SK-MEL-5 (cell line): ENCODE results near the gene ELSPBP1. TPM values are rescaled to one million over a fixed set of nuclear protein-coding genes. Genes with fewer than 3 reads are reported as not detected.
A peak's percentile ranks its signal among the peaks of the same experiment; 100 is the strongest.
"Not testable (repeated sequence)": the region's sequence is repeated elsewhere in the genome, so short reads cannot be mapped to it uniquely, and the experiment has no call there.

ENCODE experiments used
- DNase-seq: peaks from one replicate; pipeline ENCODE4 v3.0.0-alpha.2; 2016; ENCODE audit warnings: low read depth, low spot score
- in situ Hi-C: cut with HindIII; loops from 2 replicates; pipeline ENCODE4 v1.10.0; 2016; ENCODE audit warnings: low sequenced_read_pairs, high pct_unique_total_duplicates, low pct_unique_long_range_greater_than_20kb
- total RNA-seq: library from RNA; depleted of rRNA; stranded (reverse); fragments of >200 nt; shearing (Covaris generic); gene quantifications from 2 replicates; pipeline ENCODE4 v1.2.3, GENCODE V29; 2014

The ELSPBP1 gene
- total RNA-seq, 1 experiment from 2014 or later = 8.6 TPM

DNA sequence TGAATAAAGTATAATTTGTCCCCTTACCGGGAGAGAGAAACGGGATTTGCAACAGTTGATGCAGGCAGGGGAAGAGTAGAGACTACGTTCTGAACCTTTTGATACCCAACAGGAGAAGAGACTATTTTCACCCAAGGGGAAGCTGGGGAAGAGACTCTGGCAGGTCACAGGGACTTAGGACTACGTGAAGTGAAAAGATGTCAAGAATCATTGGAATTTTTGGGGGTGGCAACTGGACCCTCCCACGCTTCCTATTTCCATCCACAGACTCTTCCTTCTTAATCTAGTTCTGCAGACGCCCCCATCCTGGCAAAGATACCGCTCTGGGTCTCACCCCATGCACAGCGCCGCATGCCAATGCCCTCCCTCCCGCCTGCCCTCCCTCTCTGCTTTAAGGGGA, 35.6 kb downstream of the ELSPBP1 start:
- DNase-seq = no peak
- in situ Hi-C loops = no loop called here

DNA sequence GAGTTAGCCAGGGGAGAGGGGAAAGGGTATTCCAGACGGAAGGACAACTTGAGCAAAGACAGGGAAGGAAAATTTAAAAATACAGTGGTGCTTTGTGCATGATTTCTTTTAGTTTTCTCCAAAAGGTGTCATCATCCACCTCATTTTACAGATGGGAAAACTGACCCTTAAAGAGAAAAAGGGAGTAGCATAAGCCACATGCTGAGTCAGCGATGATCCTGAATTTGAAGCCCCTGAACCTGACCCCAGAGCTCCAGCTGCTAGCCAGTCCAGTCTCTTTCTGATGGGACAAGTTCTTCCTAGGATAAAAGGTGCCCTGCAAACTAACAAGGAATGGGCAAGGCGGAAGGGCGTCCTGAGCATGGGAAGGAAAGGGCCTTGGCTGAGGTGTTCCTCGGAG, 39.2 kb downstream of the ELSPBP1 start:
- no peak for DNase-seq
- in situ Hi-C loops = no loop called here

DNA sequence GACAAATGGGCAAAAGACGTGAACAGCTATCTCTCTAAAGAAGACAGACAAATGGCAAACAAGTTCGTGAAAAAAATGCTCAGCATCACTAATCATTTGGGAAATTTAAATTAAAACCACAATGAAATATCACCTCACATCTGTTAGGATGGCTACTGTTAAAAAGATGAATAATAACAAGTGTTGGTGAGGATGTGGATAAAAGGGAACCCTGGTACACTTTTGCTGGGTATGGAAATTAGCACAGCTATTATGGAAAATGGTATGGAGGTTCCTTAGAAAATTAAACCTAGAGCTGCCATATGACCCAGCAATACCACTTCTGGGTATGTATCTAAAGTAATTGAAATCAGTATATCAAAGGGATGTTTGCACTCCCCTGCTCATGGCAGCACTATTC, 42.3 kb downstream of the ELSPBP1 start:
- in situ Hi-C loops = no loop called here

GRCh38 chr19:48041877-48042580, 47.6 kb downstream of the ELSPBP1 start:
- in situ Hi-C loops = no loop called here
- no peak for DNase-seq

More for the DNA sequence above, 42.3 kb downstream of the ELSPBP1 start:
- no peak for DNase-seq

DNA sequence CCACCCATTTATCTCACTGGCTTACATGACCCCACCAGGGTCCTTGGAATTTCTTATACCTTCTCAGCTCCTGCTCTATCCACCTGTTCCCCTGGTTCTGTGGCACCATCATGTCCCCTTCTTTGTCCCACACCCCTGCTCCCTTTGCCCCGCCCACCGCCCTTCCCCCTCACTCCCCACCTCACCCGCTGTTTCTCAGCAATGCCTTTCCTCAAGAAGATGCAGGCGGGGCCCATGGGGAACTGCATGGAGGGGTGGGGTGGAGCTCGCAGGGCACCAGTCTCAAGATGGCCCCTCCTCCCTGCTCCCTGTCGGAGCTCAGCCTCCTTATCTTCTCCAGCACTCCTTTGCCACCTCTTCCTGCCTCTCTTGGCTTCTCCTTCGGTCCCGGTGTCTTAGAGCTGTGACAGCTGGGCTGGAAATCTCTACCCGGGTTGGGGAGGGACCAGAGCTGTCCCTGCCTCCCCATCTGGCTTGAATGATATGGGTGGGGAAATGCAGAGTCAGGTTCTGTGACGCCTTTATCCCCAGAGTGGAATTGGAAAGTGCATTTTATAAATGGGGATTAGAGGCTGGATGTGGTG, 49.3 kb downstream of the ELSPBP1 start, which contains the start of gene CABP5:
CABP5 (minus strand) TSS at position 405 of the 584 bp plus-strand sequence; CDS start at position 248, 157 bp downstream.
- DNase-seq = no peak
- in situ Hi-C loops = no loop called here

DNA sequence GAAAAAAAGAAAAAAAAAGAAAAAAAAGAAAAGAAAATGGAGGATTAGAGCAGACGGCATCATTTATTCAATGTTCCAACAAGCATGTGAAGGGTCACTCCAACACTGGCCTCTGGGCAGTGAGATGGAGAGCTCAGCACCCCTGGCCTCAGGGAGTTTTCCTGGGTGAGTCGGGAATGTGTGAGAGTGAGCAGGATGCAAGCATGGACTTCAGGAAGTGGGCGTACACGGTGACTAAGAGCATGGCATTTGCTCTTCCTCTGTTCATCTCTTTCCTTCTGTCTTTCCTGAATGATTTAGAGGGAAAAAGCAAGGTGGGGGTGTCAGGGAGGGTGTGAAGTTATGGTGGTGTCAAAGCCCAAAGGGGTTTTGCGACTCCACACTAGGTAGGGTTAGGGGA, 50.1 kb downstream of the ELSPBP1 start:
- no peak for DNase-seq
- in situ Hi-C loops = no loop called here

- no peak for DNase-seq
- in situ Hi-C loops = no loop called here
Measured at GRCh38 chr19:48051335-48052033, 57.1 kb downstream of the ELSPBP1 start.

DNA sequence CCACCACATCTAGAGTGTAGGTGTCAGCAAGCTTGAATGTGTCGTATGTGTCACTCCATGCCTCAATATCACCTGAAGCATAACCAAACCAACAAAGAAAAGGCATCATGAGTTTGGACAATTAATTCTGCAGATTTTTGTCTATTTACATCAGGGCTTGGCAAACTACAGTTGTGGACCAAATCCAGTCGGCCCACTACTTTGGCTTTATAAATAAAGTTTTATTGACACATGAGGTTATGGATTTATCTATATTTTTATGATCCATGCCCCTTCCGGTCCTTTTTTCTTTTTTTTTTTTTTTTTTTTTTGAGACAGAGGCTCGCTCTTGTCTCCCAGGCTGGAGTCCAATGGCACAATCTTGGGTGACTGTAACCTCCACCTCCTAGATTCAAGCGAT, 58.6 kb downstream of the ELSPBP1 start:
- in situ Hi-C loops = no loop called here

GRCh38 chr19:48053856-48054255, 59.4 kb downstream of the ELSPBP1 start:
- in situ Hi-C loops = no loop called here
- DNase-seq = peak; percentile 9

More for the DNA sequence above, 58.6 kb downstream of the ELSPBP1 start:
- DNase-seq = no peak

- in situ Hi-C loops = no loop called here
- no peak for DNase-seq
Measured at GRCh38 chr19:48059331-48059730, 64.9 kb downstream of the ELSPBP1 start.

DNA sequence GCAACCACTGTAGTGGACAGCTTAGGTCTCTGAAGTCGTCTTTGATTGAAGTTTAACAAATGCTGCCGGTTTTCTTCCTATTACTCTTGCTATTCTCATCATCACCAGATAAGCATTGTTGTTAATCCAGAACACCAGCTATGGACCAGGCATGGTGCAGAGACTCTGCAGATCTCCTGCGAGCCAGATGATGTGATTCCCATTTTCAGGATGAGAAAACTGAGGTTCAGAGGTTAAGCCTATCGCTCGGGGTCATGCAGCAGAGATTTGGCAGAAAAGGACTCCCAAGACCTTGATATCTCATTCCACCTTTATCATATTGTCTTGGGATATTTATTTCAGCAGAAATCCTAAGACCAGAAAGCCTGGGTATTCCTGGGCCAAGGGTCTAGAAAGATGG, 65.9 kb downstream of the ELSPBP1 start:
- DNase-seq = no peak
- in situ Hi-C loops = no loop called here

DNA sequence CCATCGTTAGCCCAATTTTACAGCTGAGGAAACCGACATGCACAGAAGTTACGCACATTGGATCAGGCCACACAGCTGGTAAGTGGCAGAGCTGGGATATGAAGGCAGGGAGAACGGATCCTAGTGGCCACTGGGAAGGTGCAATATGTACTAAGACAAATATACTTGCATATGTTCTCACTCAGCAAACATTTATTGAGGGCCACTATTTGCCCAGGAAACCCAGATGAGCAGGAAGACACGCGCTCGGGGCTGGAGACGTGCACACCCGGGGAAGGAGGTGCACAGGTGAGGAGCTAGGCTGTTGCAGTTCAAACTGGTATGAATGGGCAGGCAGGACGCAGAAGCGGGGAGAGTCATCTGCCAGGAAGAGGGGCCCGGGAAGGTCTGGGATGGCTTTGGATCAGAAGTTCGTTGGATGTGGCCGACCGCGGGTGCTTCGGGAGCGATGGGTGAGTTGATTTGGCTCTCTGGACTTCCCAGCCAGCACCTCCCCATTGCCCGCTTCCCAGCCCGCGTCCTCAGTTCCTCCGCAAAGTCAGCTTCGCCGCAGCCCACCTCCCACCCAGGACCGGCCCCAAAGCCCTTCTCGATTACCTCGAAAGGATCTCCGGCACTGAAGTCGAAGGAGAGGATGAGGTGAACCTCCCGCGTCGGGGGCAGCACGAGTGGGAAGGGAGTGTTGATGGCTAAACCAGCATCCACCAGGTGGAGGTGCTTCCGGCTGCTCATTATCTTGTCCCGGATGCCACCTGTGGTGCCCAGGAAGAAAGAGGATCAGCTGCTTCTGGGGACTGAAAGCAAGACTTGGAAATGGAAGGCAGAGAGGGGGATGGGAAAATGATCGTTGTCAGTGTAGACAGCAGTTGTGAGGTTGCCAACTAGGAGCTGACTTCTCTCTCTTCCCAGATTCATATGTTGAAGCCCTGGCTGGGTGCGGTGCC, 67.2 kb downstream of the ELSPBP1 start:
- in situ Hi-C loops = no loop called here
- no peak for DNase-seq

- in situ Hi-C loops = no loop called here
- no peak for DNase-seq
Measured at GRCh38 chr19:48064509-48064908, 70.1 kb downstream of the ELSPBP1 start.

DNA sequence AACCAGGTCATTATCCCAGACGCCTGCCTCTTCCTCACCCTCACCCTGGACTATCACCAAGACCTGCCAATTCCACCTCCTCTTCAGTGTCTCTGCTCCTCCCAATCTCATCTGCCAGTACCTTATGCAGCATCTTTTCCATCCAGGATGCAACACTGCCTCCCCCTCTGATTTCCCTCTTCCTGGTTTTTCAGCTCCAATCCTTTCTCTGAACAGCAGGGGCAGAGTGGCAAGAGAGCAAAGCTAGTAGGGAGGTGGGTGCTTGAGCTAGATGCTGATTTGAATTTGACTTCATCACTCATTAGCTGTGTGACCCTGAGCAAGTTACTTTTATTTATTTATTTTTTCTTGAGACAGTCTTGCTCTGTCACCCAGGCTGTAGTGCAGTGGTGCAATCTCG, 75.0 kb downstream of the ELSPBP1 start:
- no peak for DNase-seq
- in situ Hi-C loops = no loop called here

GRCh38 chr19:48070177-48070769, 75.8 kb downstream of the ELSPBP1 start:
- in situ Hi-C loops, DNase-seq: not testable (repeated sequence)
